B cell (primary cell): ENCODE measurements around the gene USP46. TPM values are rescaled to one million over a fixed set of nuclear protein-coding genes. Genes with fewer than 3 reads are reported as not detected.

ENCODE experiments used
- ATAC-seq: fragments of 200-7000 bp; cut with Tn5 transposase; one replicate; pipeline ENCODE4 v1.10.0; 2021; ENCODE audit warnings: low read depth, mild to moderate bottlenecking, moderate number of reproducible peaks, moderate library complexity
- CTCF ChIA-PET: fragments of 350-600 bp; sonication (Branson Sonifier 250); formaldehyde crosslinking; loops from one replicate; lab custom pipeline; 2021; ENCODE audit warnings: antibody characterized with exemption, inconsistent platforms; lab: Charles Lee
- POLR2A ChIA-PET: fragments of 350-600 bp; sonication (Branson Sonifier 250); formaldehyde crosslinking; loops from one replicate; lab custom pipeline; 2021; ENCODE audit warnings: antibody characterized with exemption; lab: Charles Lee
- DNase-seq: peaks from one replicate; pipeline ENCODE4 v3.0.0; 2013
- H2AFZ ChIP-seq: 2 replicates; pipeline ENCODE4 v1.6.1; 2012; ENCODE audit warnings: mild to moderate bottlenecking, low read depth, low read length; ENCODE audit not compliant: insufficient read depth, poor library complexity, severe bottlenecking
- H3K27ac ChIP-seq, 2 donors: 1 replicate in 1 of 2; 2 replicates in 1 of 2; pipeline ENCODE4 v1.5.1; 2012 to 2013; ENCODE audit warnings: low read length in 2 of 2, mild to moderate bottlenecking in 2 of 2, moderate library complexity in 1 of 2
- H3K27me3 ChIP-seq, 4 experiments: fragments of 200-600 bp in 1 of 4; sonication (generic) in 1 of 4; replicated peaks in 1 of 4; 1 replicate in 2 of 4; 2 replicates in 2 of 4; pipeline versions ENCODE4 v1.6.1 to v1.7.0; 2013 to 2016; ENCODE audit warnings: low read length in 3 of 4, mild to moderate bottlenecking in 2 of 4, mixed read lengths in 1 of 4, moderate library complexity in 1 of 4; ENCODE audit not compliant: insufficient read depth in 4 of 4, control insufficient read depth in 3 of 4; ENCODE audit errors: control extremely low read depth in 1 of 4
- H3K36me3 ChIP-seq, 2 experiments: replicated peaks in 1 of 2; 1 replicate in 1 of 2; 2 replicates in 1 of 2; pipeline versions ENCODE4 v1.6.1 to v1.7.1; 2013; ENCODE audit warnings: low read length in 1 of 2; ENCODE audit not compliant: insufficient read depth in 2 of 2, control insufficient read depth in 1 of 2; ENCODE audit errors: control extremely low read depth in 1 of 2, extremely low read depth in 1 of 2
- H3K4me1 ChIP-seq, 2 donors: fragments of 200-600 bp in 1 of 2; sonication (generic) in 1 of 2; 1 replicate in 1 of 2; 2 replicates in 1 of 2; pipeline versions ENCODE4 v1.5.1 to v1.6.1; 2013 to 2017; ENCODE audit warnings: low read length in 2 of 2; ENCODE audit not compliant: control insufficient read depth in 2 of 2, insufficient read depth in 2 of 2
- H3K4me2 ChIP-seq: replicated peaks from 2 replicates; pipeline ENCODE3; 2012; ENCODE audit warnings: mild to moderate bottlenecking, low read depth, low read length; ENCODE audit not compliant: poor library complexity, severe bottlenecking
- H3K4me3 ChIP-seq, 5 experiments: fragments of 200-600 bp in 1 of 5; sonication (generic) in 1 of 5; 1 replicate in 3 of 5; 2 replicates in 2 of 5; pipeline versions ENCODE4 v1.5.1 to v1.7.0; 2011 to 2016; ENCODE audit warnings: low read length in 4 of 5, mild to moderate bottlenecking in 4 of 5, low read depth in 2 of 5, control low read depth in 1 of 5, moderate library complexity in 1 of 5; ENCODE audit not compliant: insufficient read depth in 1 of 5; ENCODE audit errors: control extremely low read depth in 1 of 5, extremely low read depth in 1 of 5
- H3K79me2 ChIP-seq: fragments of 200-600 bp; sonication (generic); one replicate; pipeline ENCODE4 v1.6.0; 2016; ENCODE audit warnings: low read length; ENCODE audit not compliant: control insufficient read depth, insufficient read depth
- H3K9ac ChIP-seq: fragments of 200-600 bp; sonication (generic); 2 replicates; pipeline ENCODE4 v1.6.1; 2017; ENCODE audit warnings: mild to moderate bottlenecking, low read length, moderate library complexity
- H3K9me3 ChIP-seq, 3 donors: one replicate each; pipeline versions ENCODE4 v1.6.1 to v1.7.1; 2013; ENCODE audit warnings: low read length in 2 of 3; ENCODE audit not compliant: control insufficient read depth in 2 of 3, insufficient read depth in 1 of 3; ENCODE audit errors: control extremely low read depth in 1 of 3
- H4K20me1 ChIP-seq: 2 replicates; pipeline ENCODE4 v1.6.0; 2012; ENCODE audit warnings: mild to moderate bottlenecking, low read length; ENCODE audit not compliant: insufficient read depth, control insufficient read depth, poor library complexity, severe bottlenecking
- H3K27ac Mint-ChIP-seq: one replicate; pipeline ENCODE4 v1.8.0; 2021; ENCODE audit warnings: mixed read lengths
- H3K27me3 Mint-ChIP-seq: one replicate; pipeline ENCODE4 v1.8.0; 2021; ENCODE audit warnings: mixed read lengths
- H3K4me1 Mint-ChIP-seq: one replicate; pipeline ENCODE4 v1.8.0; 2021; ENCODE audit warnings: mixed read lengths
- H3K4me3 Mint-ChIP-seq: one replicate; pipeline ENCODE4 v1.8.0; 2021; ENCODE audit warnings: mixed read lengths
- H3K9me3 Mint-ChIP-seq: one replicate; pipeline ENCODE4 v1.8.0; 2022; ENCODE audit warnings: mixed read lengths; ENCODE audit not compliant: insufficient read depth
- EZH2 ChIP-seq: IDR thresholded peaks from 2 replicates; pipeline ENCODE4 v1.6.1; 2012; ENCODE audit warnings: borderline replicate concordance, low read depth, mild to moderate bottlenecking, moderate library complexity, low read length; ENCODE audit not compliant: insufficient read depth, poor library complexity, severe bottlenecking
- WGBS: methylation state at CpG from one replicate; pipeline ENCODE4 v1.1.5; 2013; ENCODE audit warnings: missing lambda C conversion rate; ENCODE audit not compliant: insufficient coverage; 5-methylcytosine and 5-hydroxymethylcytosine counted together
- intact Hi-C: fragments of 100-400 bp; cut with micrococcal nuclease; formaldehyde crosslinking; loops from one replicate; pipeline ENCODE4 v1.10.0; 2022
- polyA plus RNA-seq: library from polyadenylated mRNA; depleted of rRNA; stranded (reverse); fragments of >200 nt; gene quantifications from 2 replicates; pipeline ENCODE4 v1.2.3, GENCODE V29; 2012
- total RNA-seq, 2 donors: library from RNA; stranded (reverse); fragments of 120-200 nt in 1 of 2; gene quantifications; 1 replicate in 1 of 2; 2 replicates in 1 of 2; pipeline versions ENCODE4 v1.2.3 to v1.2.4, GENCODE V29; 2013 to 2022
- TF ChIP-seq, protein P1 (sequence below): fragments of 200-600 bp; IDR thresholded peaks from one replicate; pipeline ENCODE4 v1.8.0; 2022; ENCODE audit warnings: antibody characterized with exemption, mild to moderate bottlenecking

USP46 gene
- total and polyA plus RNA-seq, 2 donors (not counting 1 experiment from before 2014, with no cell fraction given): 1.8 to 11.8 TPM

GRCh38 chr4:52643785-52644244 lies 15.3 kb downstream of the USP46 start:
- ChIA-PET POLR2A (no interaction called here), CTCF (interaction anchor here (0.7 kb wide), 1 partner anchor 328 kb away, joined by 4 read pairs; no protein-coding TSS in a partner anchor)
- DNase-seq (no peak), ATAC-seq (no peak)
- Mint-ChIP-seq H3K27ac (no peak overlapping the region), H3K4me1 (peaks cover 29% of the 10 kb centered on the region), H3K4me3 (no peak overlapping the region), H3K27me3 (no peaks in the 10 kb centered on the region), H3K9me3 (no peaks in the 10 kb centered on the region)
- H3K4me1 ChIP-seq: peaks cover 9 to 11% of the 10 kb centered on the region in 2 donors
- H3K4me2 ChIP-seq: no peak overlapping the region
- no peak for TF ChIP-seq EZH2
- TF ChIP-seq, protein P1, sequence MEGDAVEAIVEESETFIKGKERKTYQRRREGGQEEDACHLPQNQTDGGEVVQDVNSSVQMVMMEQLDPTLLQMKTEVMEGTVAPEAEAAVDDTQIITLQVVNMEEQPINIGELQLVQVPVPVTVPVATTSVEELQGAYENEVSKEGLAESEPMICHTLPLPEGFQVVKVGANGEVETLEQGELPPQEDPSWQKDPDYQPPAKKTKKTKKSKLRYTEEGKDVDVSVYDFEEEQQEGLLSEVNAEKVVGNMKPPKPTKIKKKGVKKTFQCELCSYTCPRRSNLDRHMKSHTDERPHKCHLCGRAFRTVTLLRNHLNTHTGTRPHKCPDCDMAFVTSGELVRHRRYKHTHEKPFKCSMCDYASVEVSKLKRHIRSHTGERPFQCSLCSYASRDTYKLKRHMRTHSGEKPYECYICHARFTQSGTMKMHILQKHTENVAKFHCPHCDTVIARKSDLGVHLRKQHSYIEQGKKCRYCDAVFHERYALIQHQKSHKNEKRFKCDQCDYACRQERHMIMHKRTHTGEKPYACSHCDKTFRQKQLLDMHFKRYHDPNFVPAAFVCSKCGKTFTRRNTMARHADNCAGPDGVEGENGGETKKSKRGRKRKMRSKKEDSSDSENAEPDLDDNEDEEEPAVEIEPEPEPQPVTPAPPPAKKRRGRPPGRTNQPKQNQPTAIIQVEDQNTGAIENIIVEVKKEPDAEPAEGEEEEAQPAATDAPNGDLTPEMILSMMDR: no peak
- peaks cover 0 to 1% (median 0%) of the 10 kb centered on the region in 3 donors for H3K9me3 ChIP-seq
- no peak overlapping the region for H2AFZ ChIP-seq
- H3K79me2 ChIP-seq: peaks cover 27% of the 10 kb centered on the region
- intact Hi-C loops: no loop called here
- 77% methylated on average over 3 of the region's 4 CpGs for WGBS
- no peaks in the 10 kb centered on the region for H4K20me1 ChIP-seq
- no peaks in the 10 kb centered on the region for H3K27me3 ChIP-seq
- H3K4me3 ChIP-seq: no peak overlapping the region
- no peak overlapping the region for H3K27ac ChIP-seq
- no peaks in the 10 kb centered on the region for H3K36me3 ChIP-seq
- no peak overlapping the region for H3K9ac ChIP-seq

DNA sequence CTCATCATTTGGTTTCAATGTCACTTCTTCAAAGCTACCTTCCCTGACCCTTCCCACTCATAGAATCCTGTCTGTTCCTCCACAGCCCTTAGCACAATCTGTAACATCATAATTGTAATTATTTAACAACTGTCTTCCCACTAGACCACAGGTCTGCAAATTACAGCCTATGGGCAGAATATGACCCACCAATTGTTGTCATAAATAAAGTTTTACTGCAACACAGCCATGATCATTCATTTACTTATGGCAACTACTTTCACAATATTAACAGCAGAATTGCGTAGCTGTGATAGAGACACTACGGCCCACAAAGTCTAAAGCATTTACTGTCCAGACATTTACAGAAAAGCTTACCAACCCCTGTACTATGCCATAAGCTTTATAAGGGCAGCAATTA lies 15.9 kb downstream of the USP46 start:
- peaks cover 12 to 17% of the 10 kb centered on the region in 2 donors for H3K4me1 ChIP-seq
- Mint-ChIP-seq H3K4me3 (no peak overlapping the region), H3K27me3 (no peaks in the 10 kb centered on the region), H3K27ac (no peak overlapping the region), H3K9me3 (no peaks in the 10 kb centered on the region), H3K4me1 (peaks cover 32% of the 10 kb centered on the region)
- intact Hi-C loops: no loop called here
- ATAC-seq (no peak), DNase-seq (no peak)
- no peak overlapping the region for H3K9ac ChIP-seq
- H2AFZ ChIP-seq: no peak overlapping the region
- no peaks in the 10 kb centered on the region for H4K20me1 ChIP-seq
- TF ChIP-seq EZH2: no peak
- TF ChIP-seq, protein P1: no peak
- H3K79me2 ChIP-seq: peaks cover 25% of the 10 kb centered on the region
- ChIA-PET CTCF (no interaction called here), POLR2A (no interaction called here)
- H3K4me2 ChIP-seq: no peak overlapping the region
- no peaks in the 10 kb centered on the region for H3K27me3 ChIP-seq
- WGBS: 92% methylated on average over 2 of the region's 2 CpGs
- H3K9me3 ChIP-seq: peaks cover 0 to 1% (median 0%) of the 10 kb centered on the region in 3 donors
- no peak overlapping the region for H3K27ac ChIP-seq
- no peaks in the 10 kb centered on the region for H3K36me3 ChIP-seq
- H3K4me3 ChIP-seq: no peak overlapping the region
